H1 (cell line): ENCODE measurements around the gene NID2. TPM values are rescaled to one million over a fixed set of nuclear protein-coding genes. Genes with fewer than 3 reads are reported as not detected.

Source experiments
- CREB1 ChIP-seq: IDR thresholded peaks from 2 replicates; pipeline ENCODE4 v1.6.1; 2012; ENCODE audit warnings: inconsistent platforms
- POLR2AphosphoS5 ChIP-seq: IDR thresholded peaks from 2 replicates; pipeline ENCODE4 v1.6.1; 2011; ENCODE audit warnings: low read depth, low read length
- RAD21 ChIP-seq, 2 experiments: IDR thresholded peaks in 1 of 2; conservative IDR thresholded peaks in 1 of 2; 2 replicates each; pipeline ENCODE4 v1.6.1; 2011; ENCODE audit warnings: low read depth in 2 of 2, low read length in 2 of 2, improper control_type of control experiment in 1 of 2, inconsistent platforms in 1 of 2, mild to moderate bottlenecking in 1 of 2, moderate library complexity in 1 of 2
- polyA plus RNA-seq, 7 experiments: library from polyadenylated mRNA; depleted of rRNA in 3 of 7; stranded (reverse) in 5 of 7; unstranded in 2 of 7; fragments of >200 nt in 5 of 7; fragments of 200-250 nt in 2 of 7; gene quantifications; 1 replicate in 5 of 7; 2 replicates in 1 of 7; 4 replicates in 1 of 7; pipeline versions ENCODE4 v1.2.1 to v1.2.3, GENCODE V29; 2011 to 2013; ENCODE audit warnings: missing spikeins in 2 of 7, mixed read lengths in 2 of 7
- total RNA-seq: library from RNA; stranded (reverse); fragmentation: NEBNext Ultra II Directional; extraction: Animal tissue kit (Norgen Biotek cat#: 25700); gene quantifications from 2 replicates; pipeline ENCODE4 v1.2.1, GENCODE V29; 2021

Gene NID2
- total and polyA plus RNA-seq, 2 of the 8 experiments (the other 6 are each of a cell fraction or from before 2014, with no cell fraction given), result 6.1 to 12.6 TPM

GRCh38 chr14:52078095-52078531, 9.3 kb upstream of the NID2 start (continued):
- no peak for TF ChIP-seq RAD21 (IDR thresholded peaks at IDR 0.05 in 1 of 2, conservative IDR thresholded peaks at IDR 0.05 in 1 of 2; ENCODE audit: low read depth in 2 of 2, low read length in 2 of 2)
- TF ChIP-seq POLR2AphosphoS5, result no peak
- TF ChIP-seq CREB1, result no peak
